Measurements from ENCODE around the gene GFOD1. TPM values are rescaled to one million over a fixed set of nuclear protein-coding genes. Genes with fewer than 3 reads are reported as not detected.

Gene GFOD1
- total RNA-seq, 2 experiments from 2014 or later, result 22.6 to 35.0 TPM

- TF ChIP-seq EZH2phosphoT487 (IDR thresholded peaks at IDR 0.05; ENCODE audit: borderline replicate concordance, low read depth, low read length) (no peak), CTCF (conservative IDR thresholded peaks at IDR 0.05; ENCODE audit: low read length) (no peak)
- H3K4me1 ChIP-seq (ENCODE audit: insufficient read depth, low read length, poor library complexity, severe bottlenecking), result peaks cover 16% of the 10 kb centered on the region
- H3K4me2 ChIP-seq (ENCODE audit: low read length), result no peak overlapping the region
- intact Hi-C loops (cut with micrococcal nuclease; ENCODE audit: unreplicated experiment), result no loop called here
- no peak overlapping the region for H3K27ac ChIP-seq (ENCODE audit: low read depth, low read length, poor library complexity, severe bottlenecking)
- no peaks in the 10 kb centered on the region for H4K20me1 ChIP-seq (ENCODE audit: insufficient read depth, low read length)
- POLR2A ChIA-PET, result no interaction called here
- H2AFZ ChIP-seq (ENCODE audit: low read length), result no peak overlapping the region
- no peak for DNase-seq (ENCODE audit: low spot score)
- CTCF ChIA-PET (ENCODE audit: unreplicated experiment), result no interaction called here
- H3K9me3 ChIP-seq (ENCODE audit: low read length), result no peaks in the 10 kb centered on the region
- no peak overlapping the region for H3K4me3 ChIP-seq (ENCODE audit: low read depth, low read length, poor library complexity, severe bottlenecking)
- peaks cover 21% of the 10 kb centered on the region for H3K36me3 ChIP-seq (ENCODE audit: insufficient read depth, low read length)
- BruUV-seq (replicated peaks), result no TSS peak
- no peaks in the 10 kb centered on the region for H3K79me2 ChIP-seq (ENCODE audit: insufficient read depth, low read depth, low read length)
- H3K9me2 ChIP-seq (ENCODE audit: insufficient read depth, low read length), result no peaks in the 10 kb centered on the region
Measured at GRCh38 chr6:13365320-13365719, 122.1 kb downstream of the GFOD1 start.

GRCh38 chr6:13364842-13365241 lies 122.6 kb downstream of the GFOD1 start:
- Histone ChIP-seq H3K9me2 (ENCODE audit: insufficient read depth, low read length) (no peaks in the 10 kb centered on the region), H3K9me3 (ENCODE audit: low read length) (no peaks in the 10 kb centered on the region), H3K36me3 (ENCODE audit: insufficient read depth, low read length) (peaks cover 22% of the 10 kb centered on the region), H3K4me1 (ENCODE audit: insufficient read depth, low read length, poor library complexity, severe bottlenecking) (peaks cover 21% of the 10 kb centered on the region), H3K27ac (ENCODE audit: low read depth, low read length, poor library complexity, severe bottlenecking) (no peak overlapping the region), H2AFZ (ENCODE audit: low read length) (no peak overlapping the region), H4K20me1 (ENCODE audit: insufficient read depth, low read length) (no peaks in the 10 kb centered on the region), H3K79me2 (ENCODE audit: insufficient read depth, low read depth, low read length) (no peaks in the 10 kb centered on the region), H3K4me3 (ENCODE audit: low read depth, low read length, poor library complexity, severe bottlenecking) (no peak overlapping the region), H3K4me2 (ENCODE audit: low read length) (no peak overlapping the region)
- DNase-seq (ENCODE audit: low spot score), result no peak
- POLR2A ChIA-PET, result interaction anchor here (0.6 kb wide), 1 partner anchor 10 kb away, joined by 3 read pairs; no protein-coding TSS in a partner anchor
- TF ChIP-seq CTCF (conservative IDR thresholded peaks at IDR 0.05; ENCODE audit: low read length), result no peak
- TF ChIP-seq EZH2phosphoT487 (IDR thresholded peaks at IDR 0.05; ENCODE audit: borderline replicate concordance, low read depth, low read length), result no peak
- BruUV-seq (replicated peaks), result no TSS peak
- intact Hi-C loops (cut with micrococcal nuclease; ENCODE audit: unreplicated experiment), result no loop called here
- CTCF ChIA-PET (ENCODE audit: unreplicated experiment), result no interaction called here

GRCh38 chr6:13362412-13362811 lies 125.0 kb downstream of the GFOD1 start:
- no TSS peak for BruUV-seq (replicated peaks)
- no peak overlapping the region for H2AFZ ChIP-seq (ENCODE audit: low read length)
- intact Hi-C loops (cut with micrococcal nuclease; ENCODE audit: unreplicated experiment), result no loop called here
- POLR2A ChIA-PET, result interaction anchor here (0.5 to 1.1 kb wide), 3 partner anchors 13 to 83 kb away, joined by 3 read pairs; no protein-coding TSS in a partner anchor
- no peaks in the 10 kb centered on the region for H3K9me3 ChIP-seq (ENCODE audit: low read length)
- peaks cover 22% of the 10 kb centered on the region for H3K36me3 ChIP-seq (ENCODE audit: insufficient read depth, low read length)
- H3K79me2 ChIP-seq (ENCODE audit: insufficient read depth, low read depth, low read length), result no peaks in the 10 kb centered on the region
- no peak overlapping the region for H3K27ac ChIP-seq (ENCODE audit: low read depth, low read length, poor library complexity, severe bottlenecking)
- H3K4me1 ChIP-seq (ENCODE audit: insufficient read depth, low read length, poor library complexity, severe bottlenecking), result peaks cover 36% of the 10 kb centered on the region
- DNase-seq (ENCODE audit: low spot score), result no peak
- no peaks in the 10 kb centered on the region for H3K9me2 ChIP-seq (ENCODE audit: insufficient read depth, low read length)
- no peak overlapping the region for H3K4me2 ChIP-seq (ENCODE audit: low read length)
- H4K20me1 ChIP-seq (ENCODE audit: insufficient read depth, low read length), result no peaks in the 10 kb centered on the region
- no peak overlapping the region for H3K4me3 ChIP-seq (ENCODE audit: low read depth, low read length, poor library complexity, severe bottlenecking)
- CTCF ChIA-PET (ENCODE audit: unreplicated experiment), result no interaction called here
- no peak for TF ChIP-seq CTCF (conservative IDR thresholded peaks at IDR 0.05; ENCODE audit: low read length)
- TF ChIP-seq EZH2phosphoT487 (IDR thresholded peaks at IDR 0.05; ENCODE audit: borderline replicate concordance, low read depth, low read length), result no peak

Measured in OCI-LY7 (cell line).